A549 (cell line): Measurements from ENCODE around the gene HSD17B10. TPM values are rescaled to one million over a fixed set of nuclear protein-coding genes. Genes with fewer than 3 reads are reported as not detected.
"Not testable (repeated sequence)": the region's sequence is repeated elsewhere in the genome, so short reads cannot be mapped to it uniquely, and the experiment has no call there.

Experiments used
- ATAC-seq, 2 experiments: fragments of 200-7000 bp in 1 of 2; fragments of >200 bp in 1 of 2; cut with Nextera tagmentation in 1 of 2; cut with Tn5 transposase in 1 of 2; 3 replicates each; pipeline versions ENCODE4 v1.8.0 to v1.9.1; 2018 to 2020; ENCODE audit warnings: mild to moderate bottlenecking in 1 of 2, moderate library complexity in 1 of 2
- CTCF ChIA-PET: fragments of 300-600 bp; sonication (Branson Sonifier 250); formaldehyde crosslinking; extraction: SDS; loops from one replicate; lab custom pipeline; 2021; ENCODE audit warnings: antibody characterized with exemption, inconsistent platforms; lab: Yijun Ruan, JAX
- POLR2A ChIA-PET: fragments of 350-600 bp; formaldehyde crosslinking; extraction: SDS; loops from one replicate; lab custom pipeline; 2021; ENCODE audit warnings: antibody characterized with exemption, inconsistent platforms; lab: Yijun Ruan, JAX
- DNase-seq, 2 experiments: peaks; one replicate each; pipeline versions ENCODE4 v3.0.0 to v3.0.0-alpha.2; 2011 to 2016; ENCODE audit warnings: low read depth in 1 of 2, low spot score in 1 of 2
- FAIRE-seq: peaks from 2 replicates; lab custom pipeline; 2011; peaks lifted over from hg19 to GRCh38; lab: Jason Lieb, UNC
- H3K27ac ChIP-seq, 2 experiments: fragments of >200 bp; sonication (Bioruptor Twin); formaldehyde crosslinking; 3 replicates each; pipeline ENCODE4 v1.5.1; 2016 to 2017
- H3K4me1 ChIP-seq: fragments of >200 bp; sonication (Bioruptor Twin); formaldehyde crosslinking; 3 replicates; pipeline ENCODE4 v1.6.1; 2016
- H3K4me2 ChIP-seq: fragments of >200 bp; sonication (Bioruptor Twin); formaldehyde crosslinking; 3 replicates; pipeline ENCODE4 v1.6.1; 2016
- H3K4me3 ChIP-seq: fragments of >200 bp; sonication (Bioruptor Twin); formaldehyde crosslinking; 3 replicates; pipeline ENCODE4 v1.5.1; 2016
- H3K9me3 ChIP-seq: fragments of >200 bp; sonication (Bioruptor Twin); formaldehyde crosslinking; 3 replicates; pipeline ENCODE4 v1.6.1; 2016
- BHLHE40 ChIP-seq: IDR thresholded peaks from 2 replicates; pipeline ENCODE4 v1.6.1; 2012; ENCODE audit warnings: low read depth, low read length, inconsistent platforms
- CTCF ChIP-seq: fragments of >200 bp; sonication (Bioruptor Twin); formaldehyde crosslinking; IDR thresholded peaks from 3 replicates; pipeline ENCODE4 v1.5.1; 2016
- FOSL2 ChIP-seq, 2 experiments: fragments of 450-650 bp in 1 of 2; fragments of >200 bp in 1 of 2; sonication (Bioruptor Twin) in 1 of 2; formaldehyde crosslinking; IDR thresholded peaks; 2 replicates each; pipeline versions ENCODE4 v1.5.0 to v1.6.1; 2016 to 2020; ENCODE audit warnings: mild to moderate bottlenecking in 1 of 2, moderate library complexity in 1 of 2
- HOXA7 ChIP-seq: fragments of 250-450 bp; sonication (Bioruptor Pico); IDR thresholded peaks from 2 replicates; pipeline ENCODE4 v1.5.0; 2020; ENCODE audit warnings: mild to moderate bottlenecking, moderate library complexity
- KDM1A ChIP-seq: fragments of 200-600 bp; sonication (generic); IDR thresholded peaks from 2 replicates; pipeline ENCODE4 v1.6.1; 2016; ENCODE audit warnings: low read depth, mild to moderate bottlenecking
- MAZ ChIP-seq: fragments of 150-350 bp; IDR thresholded peaks from 2 replicates; pipeline ENCODE4 v1.6.1; 2014; ENCODE audit warnings: antibody characterized with exemption, low read depth, low read length, borderline replicate concordance
- PBX3 ChIP-seq: IDR thresholded peaks from 2 replicates; pipeline ENCODE4 v1.6.1; 2012
- RAD21 ChIP-seq, 2 experiments: fragments of >200 bp in 1 of 2; sonication (Bioruptor Twin) in 1 of 2; formaldehyde crosslinking in 1 of 2; IDR thresholded peaks in 1 of 2; conservative IDR thresholded peaks in 1 of 2; 2 replicates in 1 of 2; 3 replicates in 1 of 2; pipeline ENCODE4 v1.6.1; 2012 to 2018; ENCODE audit warnings: inconsistent platforms in 1 of 2
- REST ChIP-seq: fragments of 200-600 bp; sonication (generic); IDR thresholded peaks from 2 replicates; pipeline ENCODE4 v1.6.1; 2016; ENCODE audit warnings: antibody characterized with exemption, mild to moderate bottlenecking, moderate library complexity
- SREBF2 ChIP-seq: fragments of 450-650 bp; IDR thresholded peaks from 2 replicates; pipeline ENCODE4 v1.6.1; 2014; ENCODE audit warnings: mild to moderate bottlenecking, moderate library complexity
- TFCP2L1 ChIP-seq: fragments of 250-450 bp; sonication (Bioruptor Pico); IDR thresholded peaks from 2 replicates; pipeline ENCODE4 v1.5.0; 2021; ENCODE audit warnings: mild to moderate bottlenecking
- WGBS: methylation state at CpG from one replicate; pipeline ENCODE4 v1.1.6; 2017; ENCODE audit errors: missing lambda C conversion rate; 5-methylcytosine and 5-hydroxymethylcytosine counted together
- polyA plus RNA-seq, 4 experiments: library from polyadenylated mRNA; depleted of rRNA in 3 of 4; stranded (reverse); fragments of >200 nt; fragmentation: RNase III in 1 of 4; extraction: RNeasy Plus Mini Kit Qiagen cat#74134 plus additional on column Dnase treatment in 1 of 4; gene quantifications; 2 replicates in 3 of 4; 3 replicates in 1 of 4; pipeline ENCODE4 v1.2.3, GENCODE V29; 2011 to 2017
- TF ChIP-seq, protein P1 (sequence below): fragments of 250-450 bp; sonication (Bioruptor Pico); IDR thresholded peaks from 2 replicates; pipeline ENCODE4 v1.5.0; 2020; ENCODE audit warnings: low read depth, mild to moderate bottlenecking, moderate library complexity

Gene HSD17B10
- polyA plus RNA-seq, 2 of the 4 experiments (the other 2 are of a cell fraction), result 139 to 147 TPM

DNA sequence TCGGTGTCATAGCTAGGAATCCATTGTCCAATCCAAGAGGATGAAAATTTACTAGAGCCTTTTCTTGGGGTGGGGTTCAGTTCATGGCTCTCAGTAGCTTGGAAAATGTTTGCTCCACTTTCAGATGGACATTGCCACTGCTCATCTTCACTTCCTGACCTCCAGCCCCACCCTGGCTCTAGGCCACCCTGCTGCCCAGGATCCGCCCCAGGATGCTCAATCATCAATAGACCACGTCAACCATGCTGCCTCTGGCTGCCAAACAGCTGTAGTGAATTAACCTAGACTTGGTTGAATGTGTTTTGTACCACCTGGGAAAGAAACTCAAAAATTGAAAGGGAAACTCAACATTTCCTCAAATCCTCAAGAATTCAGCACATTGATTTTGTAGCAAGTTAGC lies 37.2 kb upstream of the HSD17B10 start:
- 63% methylated on average over 3 of the region's 3 CpGs for WGBS
- DNase-seq, result no peak
- CTCF ChIA-PET, result interaction anchor here (0.6 to 3.2 kb wide), 4 partner anchors 10 to 1131 kb away, joined by 3 to 18 read pairs (median 3); no protein-coding TSS in a partner anchor

GRCh38 chrX:53468659-53469058 lies 34.5 kb upstream of the HSD17B10 start:
- H3K9me3 ChIP-seq, POLR2A ChIA-PET, DNase-seq, ATAC-seq, H3K4me1 ChIP-seq, H3K27ac ChIP-seq, FAIRE-seq, H3K4me2 ChIP-seq, H3K4me3 ChIP-seq: not testable (repeated sequence)
- CTCF ChIA-PET, result interaction anchor here (1.0 kb wide), 1 partner anchor 14 kb away, joined by 3 read pairs; no protein-coding TSS in a partner anchor
- WGBS, result 58% methylated on average over 3 of the region's 3 CpGs

More for the DNA sequence above, 37.2 kb upstream of the HSD17B10 start:
- FAIRE-seq (no peak), ATAC-seq (no peak)
- TF ChIP-seq PBX3, result no peak
- TF ChIP-seq, all 56 proteins: peak for 0
- POLR2A ChIA-PET, result no interaction called here
- Histone ChIP-seq H3K4me3 (no peak overlapping the region), H3K4me1 (no peaks in the 10 kb centered on the region), H3K4me2 (no peak overlapping the region), H3K27ac (no peak overlapping the region), H3K9me3 (no peaks in the 10 kb centered on the region)

- FAIRE-seq (peak; percentile 81), DNase-seq (peak in 1 of 2 experiments; percentile 29), ATAC-seq (peak; percentile 55 to 59; a peak in 3 of 6 replicates)
- peak overlapping the region; percentile 33 for H3K4me2 ChIP-seq
- H3K4me1 ChIP-seq, result peaks cover 25% of the 10 kb centered on the region
- WGBS, result 30% methylated on average over 5 of the region's 5 CpGs
- POLR2A ChIA-PET, result no interaction called here
- no peak overlapping the region for H3K4me3 ChIP-seq
- CTCF ChIA-PET, result interaction anchor here (1.1 to 12.8 kb wide), 7 partner anchors 10 to 389 kb away, joined by 3 to 142 read pairs (median 3); no protein-coding TSS in a partner anchor
- no peak overlapping the region for H3K27ac ChIP-seq
- TF ChIP-seq FOSL2 (IDR thresholded peaks at IDR 0.05) (no peak), FOSL2 (CRISPR knock-in tag; IDR thresholded peaks at IDR 0.05) (no peak), REST (no peak), HOXA7 (CRISPR knock-in tag) (no peak), MAZ (no peak), TFCP2L1 (CRISPR knock-in tag) (no peak), KDM1A (no peak), RAD21 (conservative IDR thresholded peaks at IDR 0.05 in 1 of 2, IDR thresholded peaks at IDR 0.05 in 1 of 2) (peak; percentile 36 to 47; a peak in 4 of 5 replicates), BHLHE40 (no peak), SREBF2 (no peak), CTCF (peak; percentile 43)
- TF ChIP-seq, protein P1, sequence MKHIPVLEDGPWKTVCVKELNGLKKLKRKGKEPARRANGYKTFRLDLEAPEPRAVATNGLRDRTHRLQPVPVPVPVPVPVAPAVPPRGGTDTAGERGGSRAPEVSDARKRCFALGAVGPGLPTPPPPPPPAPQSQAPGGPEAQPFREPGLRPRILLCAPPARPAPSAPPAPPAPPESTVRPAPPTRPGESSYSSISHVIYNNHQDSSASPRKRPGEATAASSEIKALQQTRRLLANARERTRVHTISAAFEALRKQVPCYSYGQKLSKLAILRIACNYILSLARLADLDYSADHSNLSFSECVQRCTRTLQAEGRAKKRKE, result no peak
- no peaks in the 10 kb centered on the region for H3K9me3 ChIP-seq
Observed at GRCh38 chrX:53458082-53458481, 23.9 kb upstream of the HSD17B10 start.
